ENCODE results near the gene WDR31. TPM values are rescaled to one million over a fixed set of nuclear protein-coding genes. Genes with fewer than 3 reads are reported as not detected.
A peak's percentile ranks its signal among the peaks of the same experiment; 100 is the strongest.

Gene WDR31
- total and polyA plus RNA-seq, 3 donors from 2014 or later, result 6.8 to 18.2 (median 10.2) TPM

DNA sequence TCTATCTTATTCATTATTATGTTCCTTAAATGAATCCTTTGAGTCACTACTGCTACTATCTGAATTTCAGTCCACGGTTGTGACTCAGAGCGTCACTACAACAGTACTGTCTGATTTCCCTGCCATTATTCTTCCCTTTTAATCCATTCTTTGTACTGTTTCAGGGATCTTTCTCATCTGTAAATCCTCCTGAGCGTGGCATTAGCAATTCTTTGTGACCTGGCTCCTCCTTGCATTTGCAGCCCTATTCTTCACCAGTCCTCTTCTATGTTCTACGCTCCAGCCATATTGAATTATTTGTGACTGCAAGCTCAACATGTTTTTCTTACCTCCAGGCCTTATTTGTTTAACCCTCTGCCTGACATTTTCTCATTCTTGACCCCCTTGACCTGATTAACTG, 58.7 kb downstream of the WDR31 start:
- WGBS, 2 donors, result 96 to 99% methylated on average over 4 of the region's 4 CpGs
- intact Hi-C loops (cut with DNase I; ENCODE audit: low total_unique reads), result no loop called here
- no peak for TF ChIP-seq POLR2A (IDR thresholded peaks at IDR 0.05)
- TF ChIP-seq CTCF (IDR thresholded peaks at IDR 0.05), result no peak
- no peaks in the 10 kb centered on the region for H3K36me3 ChIP-seq (ENCODE audit: low read depth, missing control alignments)
- no peak overlapping the region for H3K4me3 ChIP-seq
- H3K4me1 ChIP-seq, result no peaks in the 10 kb centered on the region
- DNase-seq, result no peak
- no peaks in the 10 kb centered on the region for H3K27me3 ChIP-seq
- no peaks in the 10 kb centered on the region for H3K9me3 ChIP-seq
- H3K27ac ChIP-seq, result no peak overlapping the region

GRCh38 chr9:113278840-113279239, 61.2 kb downstream of the WDR31 start:
- Histone ChIP-seq H3K27me3 (no peaks in the 10 kb centered on the region), H3K27ac (no peak overlapping the region), H3K36me3 (ENCODE audit: low read depth, missing control alignments) (no peaks in the 10 kb centered on the region), H3K4me3 (no peak overlapping the region), H3K9me3 (no peaks in the 10 kb centered on the region), H3K4me1 (peaks cover 5% of the 10 kb centered on the region)
- intact Hi-C loops (cut with DNase I; ENCODE audit: low total_unique reads), result no loop called here
- 87 to 91% methylated on average over 4 of the region's 4 CpGs for WGBS, 2 donors
- no peak for TF ChIP-seq POLR2A (IDR thresholded peaks at IDR 0.05)
- no peak for TF ChIP-seq CTCF (IDR thresholded peaks at IDR 0.05)
- no peak for DNase-seq

DNA sequence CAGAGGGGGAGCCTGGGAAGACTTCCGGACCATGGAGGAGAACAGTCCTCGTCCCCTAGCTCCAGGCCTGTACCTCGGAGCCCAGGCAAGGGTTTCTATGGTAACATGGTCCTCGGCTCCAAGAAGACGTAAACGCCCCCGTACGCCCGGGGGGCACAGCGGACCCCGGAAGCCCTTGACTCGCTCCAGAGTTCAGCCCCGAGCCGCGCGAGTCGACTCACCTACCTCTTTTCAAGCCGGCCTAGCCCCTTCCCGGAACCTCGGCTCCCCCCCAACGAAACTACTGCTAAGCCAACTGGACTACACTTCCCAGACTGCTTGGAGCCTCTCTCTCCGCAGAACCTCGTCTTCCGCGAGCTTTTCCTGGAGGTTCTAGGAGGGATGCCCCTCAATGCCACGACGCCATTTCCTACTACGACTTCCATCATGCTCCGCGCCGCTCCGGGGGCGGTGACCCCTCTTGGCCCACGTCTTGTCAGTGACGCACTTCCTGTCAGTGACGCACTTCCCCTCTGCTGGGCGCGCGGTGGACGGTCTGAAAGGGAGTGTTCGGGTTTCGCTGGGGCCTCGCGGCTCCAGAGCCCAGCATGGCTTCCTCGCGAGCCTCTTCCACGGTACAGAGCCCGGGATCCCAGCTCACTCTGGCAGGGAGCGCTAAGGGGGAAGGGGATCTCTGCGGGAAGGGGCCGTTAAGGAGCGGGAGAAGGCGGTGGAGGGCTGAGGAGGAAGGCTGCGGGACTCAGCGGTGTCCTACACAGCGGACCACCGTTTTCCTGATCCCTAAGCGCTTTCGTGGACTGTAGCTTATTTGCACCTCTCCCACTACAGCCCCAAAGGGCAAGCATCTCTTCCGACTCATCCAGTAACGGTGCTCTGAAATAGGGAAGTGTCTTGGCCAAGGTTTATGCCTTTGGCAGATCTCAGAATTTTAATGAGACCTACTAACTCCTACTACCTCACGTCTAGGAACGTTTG, 64.6 kb downstream of the WDR31 start, which contains the start of the genes CDC26 and PRPF4:
Gene CDC26 (minus strand): TSS at position 416 of the 975 bp plus-strand sequence. CDS start 3,065 bp downstream, outside the sequence.
Gene PRPF4 (plus strand): TSS at position 502 of the 975 bp plus-strand sequence. CDS start 86 bp downstream, at position 588.
- peak; percentile 98 for DNase-seq
- peaks cover 4% of the 10 kb centered on the region for H3K36me3 ChIP-seq (ENCODE audit: low read depth, missing control alignments)
- H3K9me3 ChIP-seq, result no peaks in the 10 kb centered on the region
- no peaks in the 10 kb centered on the region for H3K27me3 ChIP-seq
- peak within 1 kb of the TSS; percentile 90 to 94 for H3K27ac ChIP-seq
- WGBS, 2 donors, result 0% methylated on average over 52 to 63 of the region's 63 CpGs
- TF ChIP-seq POLR2A (IDR thresholded peaks at IDR 0.05) (peak; percentile 70), CTCF (IDR thresholded peaks at IDR 0.05) (no peak)
- H3K4me1 ChIP-seq, result peaks cover 5% of the 10 kb centered on the region
- H3K4me3 ChIP-seq, result peak within 1 kb of the TSS; percentile 82 to 84
- intact Hi-C loops (cut with DNase I; ENCODE audit: low total_unique reads), result no loop called here

- DNase-seq, result peak; percentile 22
- TF ChIP-seq CTCF (IDR thresholded peaks at IDR 0.05) (peak; percentile 60 to 71 (median 71)), POLR2A (IDR thresholded peaks at IDR 0.05) (no peak)
- Histone ChIP-seq H3K27me3 (no peaks in the 10 kb centered on the region), H3K27ac (peak overlapping the region; percentile 90 to 94), H3K9me3 (no peaks in the 10 kb centered on the region), H3K4me1 (peaks cover 5% of the 10 kb centered on the region), H3K4me3 (peak overlapping the region; percentile 82 to 84), H3K36me3 (ENCODE audit: low read depth, missing control alignments) (peaks cover 4% of the 10 kb centered on the region)
- 0% methylated on average over 13 to 15 of the region's 15 CpGs for WGBS, 2 donors
- intact Hi-C loops (cut with DNase I; ENCODE audit: low total_unique reads), result no loop called here
These were observed 65.5 kb downstream of the WDR31 start for GRCh38 chr9:113274474-113275156.
